ENCODE measurements around the gene EIF4E2. TPM values are rescaled to one million over a fixed set of nuclear protein-coding genes. Genes with fewer than 3 reads are reported as not detected.

EIF4E2 gene
- total and polyA plus RNA-seq, 2 of the 4 experiments (the other 2 are of a cell fraction), result 52.1 to 105 TPM

- Histone ChIP-seq H4K20me1 (ENCODE audit: insufficient read depth, low read length) (no peaks in the 10 kb centered on the region), H3K36me3 (ENCODE audit: control insufficient read depth, insufficient read depth, low read length) (peaks cover 54% of the 10 kb centered on the region), H2BK5ac (ENCODE audit: low read depth, low read length, poor library complexity, severe bottlenecking) (peak overlapping the region; percentile 52), H3K27me3 (ENCODE audit: control insufficient read depth, insufficient read depth, low read length) (no peaks in the 10 kb centered on the region), H4K91ac (ENCODE audit: insufficient read depth, low read depth, low read length) (no peak overlapping the region), H3K79me1 (ENCODE audit: low read depth in 1 of 2, low read length in 2 of 2) (peaks cover 10 to 35% of the 10 kb centered on the region in 2 experiments; a peak in 3 of 4 replicates), H3K18ac (ENCODE audit: low read depth, low read length) (no peak overlapping the region), H3K4ac (ENCODE audit: low read depth, low read length) (no peak overlapping the region), H3K9me3 (ENCODE audit: control insufficient read depth, insufficient read depth, low read length) (no peaks in the 10 kb centered on the region), H4K8ac (ENCODE audit: low read depth in 2 of 2, low read length in 2 of 2) (0 out of 4 replicates have a peak overlapping the region, but pooled peaks of 1 of the 2 experiments have one; percentile 6), H2AK5ac (ENCODE audit: low read depth, low read length) (no peak overlapping the region), H2BK15ac (ENCODE audit: low read depth, low read length) (no peak overlapping the region), H3K4me2 (ENCODE audit: low read depth, low read length) (no peak overlapping the region; the same call in 1 of the 2 replicates), H2AK9ac (replicated peaks; ENCODE audit: low read depth, low read length, poor library complexity) (no peak overlapping the region), H3K27ac (ENCODE audit: insufficient read depth, low read length) (no peak overlapping the region), H2BK120ac (ENCODE audit: low read depth, low read length) (0 out of 2 replicates have a peak overlapping the region, but pooled peaks have one; percentile 3), H3K14ac (replicated peaks; ENCODE audit: low read depth, low read length) (0 out of 2 replicates have a peak overlapping the region, but pooled peaks have one; percentile 30), H3K56ac (ENCODE audit: extremely low read depth, insufficient read depth, low read length) (no peak overlapping the region), H3K9me1 (ENCODE audit: insufficient read depth, low read length) (peaks cover 6% of the 10 kb centered on the region; the same call in 1 of the 2 replicates), H4K5ac (ENCODE audit: low read depth, low read length) (no peak overlapping the region), H3K23ac (ENCODE audit: low read depth, low read length) (no peak overlapping the region), H3K4me1 (ENCODE audit: control insufficient read depth, insufficient read depth, low read length) (no peaks in the 10 kb centered on the region; the same call in 1 of the 2 replicates), H2BK20ac (ENCODE audit: low read depth, low read length) (no peak overlapping the region; the same call in 1 of the 2 replicates), H3K9ac (ENCODE audit: low read depth, low read length) (no peak overlapping the region), H3K4me3 (ENCODE audit: insufficient read depth, low read depth, low read length) (no peak overlapping the region), H2AFZ (replicated peaks; ENCODE audit: low read length, poor library complexity) (no peak overlapping the region)
- BruUV-seq (replicated peaks), result no TSS peak
- TF ChIP-seq BHLHE40 (IDR thresholded peaks at IDR 0.05; ENCODE audit: low read depth, low read length) (0 out of 2 replicates have a peak, but pooled peaks have one; percentile 23), FOS (IDR thresholded peaks at IDR 0.05; ENCODE audit: low read depth, low read length) (peak; percentile 70), CEBPB (IDR thresholded peaks at IDR 0.05; ENCODE audit: low read depth, low read length) (no peak)
- ATAC-seq (ENCODE audit: low read depth) (peak; percentile 90), DNase-seq (peak; percentile 84)
- CTCF ChIA-PET, result no interaction called here
- POLR2A ChIA-PET (ENCODE audit: unreplicated experiment), result no interaction called here
- dilution Hi-C loops (cut with HindIII; ENCODE audit: low sequenced_read_pairs, unreplicated experiment), result no loop called here
- in situ Hi-C loops (cut with MboI; ENCODE audit: low sequenced_read_pairs), result no loop called here
- no CpG with 5 or more reads among the region's 5 CpGs for WGBS, 2 experiments (ENCODE audit: extremely low coverage in 2 of 2, insufficient read length in 1 of 2)
- intact Hi-C loops (cut with micrococcal nuclease), result no loop called here
Observed at GRCh38 chr2:232568161-232568560, 17.7 kb downstream of the EIF4E2 start.

All from IMR-90 (cell line).